ENCODE data around the gene PGM1.

Gene PGM1

DNA sequence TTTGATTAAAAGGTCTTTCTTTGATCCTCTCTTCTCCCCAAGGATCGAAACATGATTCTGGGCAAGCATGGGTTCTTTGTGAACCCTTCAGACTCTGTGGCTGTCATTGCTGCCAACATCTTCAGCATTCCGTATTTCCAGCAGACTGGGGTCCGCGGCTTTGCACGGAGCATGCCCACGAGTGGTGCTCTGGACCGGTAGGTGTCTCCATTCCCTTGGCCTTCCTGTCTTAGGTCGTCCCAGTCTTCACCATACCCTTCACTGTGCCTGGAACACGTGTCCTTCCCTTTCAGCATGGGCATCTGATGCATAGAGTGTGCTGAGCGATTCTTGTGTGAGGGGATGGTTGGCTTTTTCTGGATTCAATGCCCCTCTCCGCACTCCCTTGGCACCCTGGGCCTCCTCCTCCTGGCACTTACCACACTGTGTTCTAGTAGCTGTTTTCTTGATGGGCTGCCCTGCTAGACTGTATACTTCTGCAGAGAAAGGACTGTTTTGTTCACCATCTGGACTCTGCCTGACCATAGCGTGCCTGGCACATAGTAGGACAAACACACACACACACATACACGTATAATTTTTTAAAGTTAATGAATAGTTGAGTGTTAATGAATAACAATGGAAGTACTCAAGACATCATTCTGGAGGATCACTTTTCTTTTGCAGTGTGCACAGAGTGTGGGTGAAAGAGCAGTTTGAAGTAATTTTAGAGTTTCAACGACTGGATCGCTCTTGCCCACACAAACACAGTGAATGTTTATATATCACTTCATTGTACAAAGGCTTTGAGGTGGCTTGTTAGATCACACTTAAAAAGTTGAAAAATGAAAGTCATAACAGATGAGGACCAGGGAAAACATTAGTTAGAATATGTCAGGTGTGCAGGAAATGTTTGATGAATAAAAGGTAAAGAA lies 43.2 kb downstream of the PGM1 start:
- TF ChIP-seq EZH2 (IDR thresholded peaks at IDR 0.05; ENCODE audit: borderline replicate concordance, low read length) = no peak
- TF ChIP-seq, protein P1, sequence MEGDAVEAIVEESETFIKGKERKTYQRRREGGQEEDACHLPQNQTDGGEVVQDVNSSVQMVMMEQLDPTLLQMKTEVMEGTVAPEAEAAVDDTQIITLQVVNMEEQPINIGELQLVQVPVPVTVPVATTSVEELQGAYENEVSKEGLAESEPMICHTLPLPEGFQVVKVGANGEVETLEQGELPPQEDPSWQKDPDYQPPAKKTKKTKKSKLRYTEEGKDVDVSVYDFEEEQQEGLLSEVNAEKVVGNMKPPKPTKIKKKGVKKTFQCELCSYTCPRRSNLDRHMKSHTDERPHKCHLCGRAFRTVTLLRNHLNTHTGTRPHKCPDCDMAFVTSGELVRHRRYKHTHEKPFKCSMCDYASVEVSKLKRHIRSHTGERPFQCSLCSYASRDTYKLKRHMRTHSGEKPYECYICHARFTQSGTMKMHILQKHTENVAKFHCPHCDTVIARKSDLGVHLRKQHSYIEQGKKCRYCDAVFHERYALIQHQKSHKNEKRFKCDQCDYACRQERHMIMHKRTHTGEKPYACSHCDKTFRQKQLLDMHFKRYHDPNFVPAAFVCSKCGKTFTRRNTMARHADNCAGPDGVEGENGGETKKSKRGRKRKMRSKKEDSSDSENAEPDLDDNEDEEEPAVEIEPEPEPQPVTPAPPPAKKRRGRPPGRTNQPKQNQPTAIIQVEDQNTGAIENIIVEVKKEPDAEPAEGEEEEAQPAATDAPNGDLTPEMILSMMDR (IDR thresholded peaks at IDR 0.05; ENCODE audit: low read length) = no peak
- Histone ChIP-seq H2AFZ (ENCODE audit: low read length) (no peak overlapping the region), H3K9me2 (ENCODE audit: low read depth, low read length) (no peaks in the 10 kb centered on the region)

GRCh38 chr1:63638471-63638870 lies 45.3 kb downstream of the PGM1 start:
- Histone ChIP-seq H3K36me3 (ENCODE audit: insufficient read depth, low read length) (peaks cover 75% of the 10 kb centered on the region), H3F3A (ENCODE audit: insufficient read depth, low read length) (no peaks in the 10 kb centered on the region), H3K27ac (ENCODE audit: low read depth, low read length, poor library complexity, severe bottlenecking) (no peak overlapping the region), H3K4me3 (ENCODE audit: low read depth, low read length, poor library complexity, severe bottlenecking) (no peak overlapping the region), H3K9me2 (ENCODE audit: low read depth, low read length) (no peaks in the 10 kb centered on the region), H3K9me3 (ENCODE audit: low read length) (no peaks in the 10 kb centered on the region), H3K27me3 (ENCODE audit: insufficient read depth, low read length) (no peaks in the 10 kb centered on the region), H3K4me2 (ENCODE audit: low read length) (no peak overlapping the region), H3K4me1 (ENCODE audit: insufficient read depth, low read length, severe bottlenecking) (no peaks in the 10 kb centered on the region), H3K79me2 (ENCODE audit: insufficient read depth, low read length) (no peaks in the 10 kb centered on the region), H4K20me1 (ENCODE audit: insufficient read depth, low read length) (no peaks in the 10 kb centered on the region), H2AFZ (ENCODE audit: low read length) (no peak overlapping the region), H3K9ac (ENCODE audit: low read length) (no peak overlapping the region)
- no peak for TF ChIP-seq EZH2 (IDR thresholded peaks at IDR 0.05; ENCODE audit: borderline replicate concordance, low read length)
- TF ChIP-seq, protein P1 (IDR thresholded peaks at IDR 0.05; ENCODE audit: low read length) = no peak

More for the DNA sequence above, 43.2 kb downstream of the PGM1 start:
- H3K36me3 ChIP-seq (ENCODE audit: insufficient read depth, low read length) = peaks cover 73% of the 10 kb centered on the region
- no peaks in the 10 kb centered on the region for H3F3A ChIP-seq (ENCODE audit: insufficient read depth, low read length)
- H3K27ac ChIP-seq (ENCODE audit: low read depth, low read length, poor library complexity, severe bottlenecking) = no peak overlapping the region
- no peaks in the 10 kb centered on the region for H4K20me1 ChIP-seq (ENCODE audit: insufficient read depth, low read length)
- no peaks in the 10 kb centered on the region for H3K27me3 ChIP-seq (ENCODE audit: insufficient read depth, low read length)
- no peak overlapping the region for H3K4me3 ChIP-seq (ENCODE audit: low read depth, low read length, poor library complexity, severe bottlenecking)
- H3K9ac ChIP-seq (ENCODE audit: low read length) = no peak overlapping the region
- no peaks in the 10 kb centered on the region for H3K4me1 ChIP-seq (ENCODE audit: insufficient read depth, low read length, severe bottlenecking)
- no peaks in the 10 kb centered on the region for H3K79me2 ChIP-seq (ENCODE audit: insufficient read depth, low read length)
- H3K9me3 ChIP-seq (ENCODE audit: low read length) = no peaks in the 10 kb centered on the region
- no peak overlapping the region for H3K4me2 ChIP-seq (ENCODE audit: low read length)

DNA sequence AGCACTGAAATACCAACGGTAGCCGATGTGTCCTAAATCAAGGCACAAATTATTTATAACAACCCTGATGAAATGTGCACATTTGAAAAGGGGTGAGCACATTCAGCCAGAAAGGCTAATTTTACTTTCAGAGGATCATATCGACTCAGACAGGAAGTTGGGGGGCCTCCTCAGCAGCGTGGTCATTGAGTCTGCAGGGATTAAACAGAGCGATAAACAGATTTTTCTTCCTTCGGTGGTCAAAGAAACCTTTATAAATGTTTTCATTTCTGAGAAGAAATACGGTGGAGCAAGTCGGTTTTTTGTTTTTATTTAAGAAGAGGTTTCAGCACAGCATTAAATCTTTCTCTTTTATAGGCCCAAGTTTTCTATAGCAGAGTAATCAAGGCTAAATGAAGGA lies 45.7 kb downstream of the PGM1 start:
- Histone ChIP-seq H2AFZ (ENCODE audit: low read length) (no peak overlapping the region), H3F3A (ENCODE audit: insufficient read depth, low read length) (no peaks in the 10 kb centered on the region), H3K79me2 (ENCODE audit: insufficient read depth, low read length) (no peaks in the 10 kb centered on the region), H3K27ac (ENCODE audit: low read depth, low read length, poor library complexity, severe bottlenecking) (no peak overlapping the region), H3K9ac (ENCODE audit: low read length) (no peak overlapping the region), H3K9me3 (ENCODE audit: low read length) (no peaks in the 10 kb centered on the region), H3K4me1 (ENCODE audit: insufficient read depth, low read length, severe bottlenecking) (no peaks in the 10 kb centered on the region), H3K9me2 (ENCODE audit: low read depth, low read length) (no peaks in the 10 kb centered on the region), H4K20me1 (ENCODE audit: insufficient read depth, low read length) (no peaks in the 10 kb centered on the region), H3K4me2 (ENCODE audit: low read length) (no peak overlapping the region), H3K4me3 (ENCODE audit: low read depth, low read length, poor library complexity, severe bottlenecking) (no peak overlapping the region), H3K27me3 (ENCODE audit: insufficient read depth, low read length) (no peaks in the 10 kb centered on the region), H3K36me3 (ENCODE audit: insufficient read depth, low read length) (peaks cover 78% of the 10 kb centered on the region)
- TF ChIP-seq, protein P1 (IDR thresholded peaks at IDR 0.05; ENCODE audit: low read length) = no peak
- TF ChIP-seq EZH2 (IDR thresholded peaks at IDR 0.05; ENCODE audit: borderline replicate concordance, low read length) = no peak

All from OCI-LY1 (cell line).